SK-N-MC (cell line): ENCODE results near the gene TESPA1.

Source experiments
- DNase-seq: peaks from one replicate; pipeline ENCODE4 v3.0.0-alpha.2; 2011; ENCODE audit warnings: low read depth, low spot score
- H3K27ac ChIP-seq: fragments of 200-600 bp; sonication (generic); 2 replicates; pipeline ENCODE4 v1.5.1; 2016; ENCODE audit warnings: mixed run types
- H3K36me3 ChIP-seq: fragments of 200-600 bp; sonication (generic); 2 replicates; pipeline ENCODE4 v1.6.1; 2017; ENCODE audit warnings: antibody characterized with exemption, low read length, mixed read lengths; ENCODE audit not compliant: insufficient read depth
- H3K4me3 ChIP-seq: fragments of 200-600 bp; sonication (generic); 2 replicates; pipeline ENCODE4 v1.5.1; 2016
- H3K9ac ChIP-seq: fragments of 200-600 bp; sonication (generic); 2 replicates; pipeline ENCODE4 v1.8.0; 2017; ENCODE audit warnings: mixed run types, mixed read lengths; ENCODE audit not compliant: insufficient read length
- H3K9me3 ChIP-seq: fragments of 200-600 bp; sonication (generic); 2 replicates; pipeline ENCODE4 v1.6.1; 2017; ENCODE audit warnings: low read depth, mild to moderate bottlenecking, antibody characterized with exemption, low read length, moderate library complexity, mixed read lengths
- EZH2 ChIP-seq: fragments of 200-600 bp; sonication (generic); IDR thresholded peaks from one replicate; pipeline ENCODE4 v1.6.1; 2017; ENCODE audit warnings: antibody characterized with exemption
- FOXP2 ChIP-seq: optimal IDR thresholded peaks from 2 replicates; pipeline ENCODE3; 2011; ENCODE audit warnings: mild to moderate bottlenecking, moderate library complexity; ENCODE audit not compliant: insufficient read depth; ENCODE audit errors: extremely low read length, control extremely low read depth
- POLR2AphosphoS5 ChIP-seq: IDR thresholded peaks from 2 replicates; pipeline ENCODE4 v1.6.1; 2012; ENCODE audit warnings: mild to moderate bottlenecking, low read depth, low read length, borderline replicate concordance

The TESPA1 gene

GRCh38 chr12:55001198-55001868 lies 16.8 kb upstream of the TESPA1 start:
- Histone ChIP-seq H3K27ac (no peak overlapping the region), H3K9ac (no peak overlapping the region), H3K9me3 (no peaks in the 10 kb centered on the region), H3K36me3 (no peaks in the 10 kb centered on the region), H3K4me3 (no peak overlapping the region)
- DNase-seq: no peak
- no peak for TF ChIP-seq POLR2AphosphoS5
- no peak for TF ChIP-seq FOXP2
- TF ChIP-seq EZH2: no peak

- Histone ChIP-seq H3K27ac (no peak overlapping the region), H3K9me3 (no peaks in the 10 kb centered on the region), H3K9ac (no peak overlapping the region), H3K36me3 (no peaks in the 10 kb centered on the region), H3K4me3 (no peak overlapping the region)
- no peak for TF ChIP-seq POLR2AphosphoS5
- no peak for TF ChIP-seq EZH2
- no peak for TF ChIP-seq FOXP2
- no peak for DNase-seq
Observed at GRCh38 chr12:54998958-54999510, 14.5 kb upstream of the TESPA1 start.

- H3K4me3 ChIP-seq: no peak overlapping the region
Observed at GRCh38 chr12:54997929-54998522, 13.5 kb upstream of the TESPA1 start.

GRCh38 chr12:54996205-54996604 lies 11.6 kb upstream of the TESPA1 start:
- no peaks in the 10 kb centered on the region for H3K36me3 ChIP-seq
- H3K4me3 ChIP-seq: no peak overlapping the region
- H3K9ac ChIP-seq: no peak overlapping the region
- DNase-seq: no peak
- no peaks in the 10 kb centered on the region for H3K9me3 ChIP-seq
- no peak overlapping the region for H3K27ac ChIP-seq
- TF ChIP-seq EZH2 (no peak), POLR2AphosphoS5 (no peak), FOXP2 (no peak)

More at GRCh38 chr12:54997929-54998522, 13.5 kb upstream of the TESPA1 start:
- H3K9me3 ChIP-seq: no peaks in the 10 kb centered on the region
- H3K9ac ChIP-seq: no peak overlapping the region
- no peak for DNase-seq
- no peak overlapping the region for H3K27ac ChIP-seq
- no peaks in the 10 kb centered on the region for H3K36me3 ChIP-seq
- no peak for TF ChIP-seq FOXP2
- TF ChIP-seq POLR2AphosphoS5: no peak
- no peak for TF ChIP-seq EZH2

- H3K27ac ChIP-seq: no peak overlapping the region
- no peak for TF ChIP-seq FOXP2
- TF ChIP-seq EZH2: no peak
- TF ChIP-seq POLR2AphosphoS5: no peak
- no peaks in the 10 kb centered on the region for H3K36me3 ChIP-seq
- H3K9me3 ChIP-seq: no peaks in the 10 kb centered on the region
- no peak overlapping the region for H3K4me3 ChIP-seq
- DNase-seq: peak; percentile 67
- H3K9ac ChIP-seq: no peak overlapping the region
Observed at GRCh38 chr12:54993181-54993835, 8.7 kb upstream of the TESPA1 start.

GRCh38 chr12:54991991-54992375 lies 7.4 kb upstream of the TESPA1 start:
- no peak for DNase-seq
- Histone ChIP-seq H3K9ac (no peak overlapping the region), H3K36me3 (no peaks in the 10 kb centered on the region), H3K9me3 (no peaks in the 10 kb centered on the region), H3K4me3 (no peak overlapping the region), H3K27ac (no peak overlapping the region)
- no peak for TF ChIP-seq FOXP2
- TF ChIP-seq POLR2AphosphoS5: no peak
- no peak for TF ChIP-seq EZH2

- TF ChIP-seq FOXP2: no peak
- TF ChIP-seq EZH2: no peak
- no peak for TF ChIP-seq POLR2AphosphoS5
- DNase-seq: no peak
- Histone ChIP-seq H3K36me3 (no peaks in the 10 kb centered on the region), H3K27ac (no peak overlapping the region), H3K9me3 (no peaks in the 10 kb centered on the region), H3K9ac (no peak overlapping the region), H3K4me3 (no peak overlapping the region)
Observed at GRCh38 chr12:54991161-54991990, 6.8 kb upstream of the TESPA1 start.

- no peak overlapping the region for H3K9ac ChIP-seq
- H3K27ac ChIP-seq: no peak overlapping the region
- no peak overlapping the region for H3K4me3 ChIP-seq
- DNase-seq: no peak
- TF ChIP-seq FOXP2: no peak
- TF ChIP-seq EZH2: no peak
- TF ChIP-seq POLR2AphosphoS5: no peak
- H3K9me3 ChIP-seq: no peaks in the 10 kb centered on the region
- no peaks in the 10 kb centered on the region for H3K36me3 ChIP-seq
Observed at GRCh38 chr12:54989829-54990228, 5.3 kb upstream of the TESPA1 start.
